Measurements from ENCODE around the gene SYTL1.

GRCh38 chr1:27374362-27375086, 32.7 kb downstream of the SYTL1 start, which contains the start of gene FCN3:
- TF ChIP-seq ZNF274 (IDR thresholded peaks at IDR 0.05; ENCODE audit: low read depth, low read length) (no peak), YY1 (IDR thresholded peaks at IDR 0.05; ENCODE audit: insufficient read depth, insufficient read length) (no peak), SUZ12 (IDR thresholded peaks at IDR 0.05; ENCODE audit: extremely low read depth, insufficient read depth, insufficient read length) (no peak)

Data from NT2/D1 (cell line).